GM19438 (cell line): ENCODE measurements around the gene BTNL8.

ENCODE experiments used
- ATAC-seq: cut with Tn5 transposase; IDR thresholded peaks from one replicate; pipeline ENCODE4 v1.9.1; 2021; ENCODE audit warnings: low read depth; ENCODE audit not compliant: unreplicated experiment

Gene BTNL8, protein sequence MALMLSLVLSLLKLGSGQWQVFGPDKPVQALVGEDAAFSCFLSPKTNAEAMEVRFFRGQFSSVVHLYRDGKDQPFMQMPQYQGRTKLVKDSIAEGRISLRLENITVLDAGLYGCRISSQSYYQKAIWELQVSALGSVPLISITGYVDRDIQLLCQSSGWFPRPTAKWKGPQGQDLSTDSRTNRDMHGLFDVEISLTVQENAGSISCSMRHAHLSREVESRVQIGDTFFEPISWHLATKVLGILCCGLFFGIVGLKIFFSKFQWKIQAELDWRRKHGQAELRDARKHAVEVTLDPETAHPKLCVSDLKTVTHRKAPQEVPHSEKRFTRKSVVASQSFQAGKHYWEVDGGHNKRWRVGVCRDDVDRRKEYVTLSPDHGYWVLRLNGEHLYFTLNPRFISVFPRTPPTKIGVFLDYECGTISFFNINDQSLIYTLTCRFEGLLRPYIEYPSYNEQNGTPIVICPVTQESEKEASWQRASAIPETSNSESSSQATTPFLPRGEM

DNA sequence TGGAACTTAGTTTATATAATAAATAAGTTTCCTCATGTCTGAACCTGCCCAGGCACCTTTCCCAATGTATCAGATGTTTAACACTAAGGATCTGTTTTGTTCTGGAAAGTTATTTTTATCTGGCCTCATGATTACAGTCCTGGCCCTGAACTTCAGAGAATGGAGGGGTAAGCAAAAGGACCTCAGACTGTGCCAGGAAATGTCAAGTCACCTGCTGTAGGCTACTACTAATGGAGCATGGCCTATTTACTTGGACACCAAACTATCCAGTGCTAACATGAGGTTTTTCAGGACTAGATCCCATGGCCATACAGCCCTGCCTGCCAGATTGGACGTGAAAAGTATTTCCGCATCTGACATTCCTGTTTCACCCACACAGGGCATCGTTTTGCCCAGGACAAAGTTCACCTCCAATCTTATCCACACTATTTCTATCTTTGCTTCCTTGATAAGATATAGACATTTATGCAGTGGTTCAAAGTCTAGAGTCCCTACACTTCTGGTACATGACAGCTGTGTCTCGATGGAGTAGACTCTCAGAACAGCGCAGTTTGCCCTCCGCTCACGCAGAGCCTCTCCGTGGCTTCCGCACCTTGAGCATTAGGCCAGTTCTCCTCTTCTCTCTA is at the start of gene BTNL8:
BTNL8 (plus strand) TSS at position 539 of the 626 bp plus-strand sequence. CDS start 152 bp downstream, outside the sequence.
- ATAC-seq: no peak

- no peak for ATAC-seq
Measured at GRCh38 chr5:180849827-180850226, 49.1 kb upstream of the BTNL8 start.

DNA sequence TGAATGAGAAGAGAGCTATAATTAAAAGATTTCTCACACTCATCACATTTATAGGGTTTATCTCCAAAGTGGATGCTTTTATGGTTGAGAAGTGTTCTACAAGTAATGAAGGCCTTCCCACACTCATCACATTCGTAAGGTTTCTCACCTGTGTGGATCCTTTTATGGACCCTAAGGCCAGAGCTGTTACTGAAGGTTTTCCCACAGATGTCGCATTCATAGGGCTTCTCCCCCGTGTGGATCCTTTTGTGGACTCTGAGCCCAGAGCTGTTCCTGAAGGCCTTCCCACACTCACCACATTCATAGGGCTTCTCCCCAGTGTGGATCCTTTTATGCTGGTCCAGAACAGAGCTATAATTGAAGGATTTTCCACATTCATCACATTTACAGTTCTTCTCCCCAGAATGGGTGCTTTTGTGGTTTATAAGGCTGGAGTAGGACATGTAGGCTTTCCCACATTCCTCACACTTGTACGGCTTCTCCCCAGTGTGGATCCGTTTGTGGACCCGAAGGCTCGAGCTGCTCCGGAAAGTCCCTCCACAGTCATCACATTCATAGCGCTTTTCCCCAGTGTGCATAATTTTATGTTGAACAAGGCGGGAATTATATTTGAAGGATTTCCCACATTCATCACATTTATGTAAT is 48.4 kb upstream of the BTNL8 start:
- no peak for ATAC-seq

DNA sequence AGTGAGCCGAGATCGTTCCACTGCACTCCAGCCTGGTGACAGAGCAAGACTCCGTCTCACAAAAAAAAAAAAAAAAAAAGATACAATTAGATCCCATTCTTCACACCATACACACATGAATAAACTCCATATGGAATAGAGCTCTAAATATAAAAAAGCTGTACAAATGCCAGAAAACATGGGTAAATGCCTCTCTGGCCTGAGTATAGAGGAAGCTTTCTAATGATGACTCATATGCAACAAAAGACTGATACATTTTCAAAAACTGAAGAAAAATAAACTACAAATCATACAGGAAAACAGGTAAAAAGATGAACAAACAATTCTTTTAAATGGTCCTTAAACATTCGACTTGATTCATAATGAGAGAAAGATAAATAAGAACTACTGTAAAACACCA is 46.5 kb upstream of the BTNL8 start:
- ATAC-seq: no peak

DNA sequence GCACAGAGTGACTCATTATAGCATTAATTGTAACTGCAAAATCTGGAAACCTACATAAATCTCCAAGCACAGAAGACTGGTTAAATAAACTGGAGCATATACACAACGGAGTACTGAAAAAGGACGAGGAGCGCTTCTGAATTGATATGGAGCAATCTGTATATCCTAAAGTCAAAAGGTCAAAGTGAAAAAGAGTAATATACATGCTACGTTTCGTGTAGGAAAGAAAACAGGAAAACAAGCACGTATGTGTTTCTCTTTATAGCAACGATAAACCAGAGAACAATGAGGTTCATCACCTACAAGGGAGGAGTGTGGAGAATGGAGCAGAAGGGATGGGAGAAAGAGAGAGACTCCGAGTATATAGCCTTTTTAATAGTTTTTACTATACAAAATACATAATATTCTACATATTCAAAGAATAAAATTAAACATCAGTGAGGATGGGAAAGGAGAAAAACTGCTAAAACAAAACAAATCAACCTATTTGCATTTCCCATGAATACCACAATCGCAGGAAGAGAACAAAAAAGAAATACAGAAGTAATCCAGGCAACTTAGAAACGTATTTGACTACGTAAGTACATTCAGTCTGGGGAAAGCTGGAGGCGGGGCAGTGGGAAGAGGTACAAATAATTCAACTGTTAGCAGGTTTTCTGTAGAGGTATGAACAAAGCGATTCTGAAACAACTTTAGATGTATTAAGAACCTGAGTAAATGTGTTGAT is 45.7 kb upstream of the BTNL8 start:
- no peak for ATAC-seq

- ATAC-seq: no peak
Measured at GRCh38 chr5:180853848-180854176, 45.1 kb upstream of the BTNL8 start.

GRCh38 chr5:180858586-180858985 is 40.4 kb upstream of the BTNL8 start:
- ATAC-seq: no peak

DNA sequence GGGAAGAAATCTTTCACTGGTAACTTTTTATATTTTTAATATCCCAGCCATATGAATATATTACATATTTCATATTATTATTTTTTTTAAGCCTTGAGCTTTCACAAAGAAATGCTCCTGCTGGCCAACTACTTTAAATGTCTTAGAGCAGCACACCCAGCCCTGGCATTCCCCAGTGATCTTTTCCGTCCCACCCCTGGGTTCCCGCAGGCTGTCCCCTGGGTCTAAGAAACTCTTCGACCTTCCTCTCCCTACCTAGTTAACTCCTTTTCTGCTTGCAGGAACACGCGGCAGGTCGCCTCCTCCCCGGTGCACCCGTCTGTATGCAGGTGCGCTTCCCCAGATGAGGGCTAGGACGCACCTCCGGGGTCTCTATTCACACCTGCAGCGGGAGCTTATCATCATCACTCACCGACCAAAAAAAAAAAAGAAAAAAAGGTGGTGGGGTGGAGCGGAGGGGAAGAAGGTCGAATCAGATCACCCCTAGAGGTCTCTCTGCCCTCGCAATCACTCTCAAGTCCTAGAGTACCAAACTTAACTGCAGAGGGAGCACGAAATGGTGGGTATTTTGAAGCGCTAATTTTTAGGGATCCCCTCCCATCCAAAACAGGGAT is 38.6 kb upstream of the BTNL8 start:
- peak; percentile 55 for ATAC-seq

DNA sequence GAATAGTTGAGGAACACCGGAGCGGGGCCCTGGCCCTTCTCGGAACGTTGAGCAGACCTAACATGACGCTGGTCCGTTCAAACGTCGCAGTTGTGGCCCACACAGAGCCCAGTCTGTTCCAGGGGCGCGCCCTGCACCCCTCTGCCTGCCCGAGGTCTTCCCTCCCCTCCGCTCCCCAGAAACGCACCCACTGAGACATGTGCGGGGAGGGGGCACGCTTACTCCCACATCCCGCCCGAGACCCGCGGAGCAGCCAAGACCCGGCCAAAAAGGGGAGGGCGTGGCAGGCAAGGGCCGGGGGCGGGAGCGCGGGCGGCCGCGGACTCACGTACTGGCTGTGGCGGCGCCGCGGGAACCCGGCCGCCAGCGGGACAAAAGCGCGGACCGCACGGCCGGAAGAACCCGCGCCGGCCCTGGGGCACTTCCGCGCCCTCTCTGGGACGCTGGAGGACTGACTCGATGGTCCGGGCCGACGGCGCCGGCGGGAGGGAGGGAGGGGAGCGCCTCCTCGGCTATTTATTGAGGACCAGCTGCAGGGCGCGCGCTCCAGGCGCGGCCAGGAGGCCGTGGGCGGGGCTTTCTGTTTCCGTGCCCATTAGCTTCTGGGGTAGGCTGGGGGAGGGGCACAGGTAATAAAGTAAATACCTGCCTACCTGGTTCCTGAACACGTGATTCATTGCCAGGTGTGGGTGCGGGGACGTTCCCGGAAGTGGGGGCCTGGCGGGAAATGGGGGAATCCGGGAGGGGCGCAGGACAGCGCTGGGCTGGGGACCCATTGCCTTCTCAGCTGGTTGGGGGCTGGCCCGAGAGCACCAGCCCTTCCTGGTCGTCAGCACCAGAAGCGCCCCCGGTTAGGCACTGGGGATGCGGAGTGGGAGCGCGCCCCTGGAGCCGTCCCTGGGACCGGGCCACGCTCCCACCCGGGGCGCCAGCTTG is 37.8 kb upstream of the BTNL8 start, which contains the start of gene ZFP62:
ZFP62 (minus strand) TSS at position 390 of the 936 bp plus-strand sequence; CDS start at position 333, 57 bp downstream.
- ATAC-seq: peak; percentile 83

DNA sequence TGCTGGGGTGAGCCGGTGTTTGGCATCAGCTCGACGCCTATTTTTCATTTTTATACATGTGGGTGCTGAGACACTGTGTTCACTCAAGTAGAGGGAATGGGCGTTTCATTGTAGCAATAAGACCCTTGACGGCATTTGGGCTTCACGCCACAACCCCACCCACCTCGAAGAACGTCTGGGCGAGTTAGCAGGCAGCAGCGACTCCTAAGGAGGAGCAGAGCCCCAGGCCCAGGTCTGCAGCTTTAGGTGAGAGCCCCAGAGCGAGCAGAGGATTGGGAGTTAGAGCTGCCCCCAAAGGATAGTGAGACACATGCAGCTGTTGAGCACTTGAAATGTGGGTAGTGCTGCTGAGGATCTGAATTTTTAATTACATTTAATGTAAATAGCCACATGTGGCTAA is 36.3 kb upstream of the BTNL8 start:
- no peak for ATAC-seq

GRCh38 chr5:180865981-180866695 is 32.8 kb upstream of the BTNL8 start:
- ATAC-seq: no peak

DNA sequence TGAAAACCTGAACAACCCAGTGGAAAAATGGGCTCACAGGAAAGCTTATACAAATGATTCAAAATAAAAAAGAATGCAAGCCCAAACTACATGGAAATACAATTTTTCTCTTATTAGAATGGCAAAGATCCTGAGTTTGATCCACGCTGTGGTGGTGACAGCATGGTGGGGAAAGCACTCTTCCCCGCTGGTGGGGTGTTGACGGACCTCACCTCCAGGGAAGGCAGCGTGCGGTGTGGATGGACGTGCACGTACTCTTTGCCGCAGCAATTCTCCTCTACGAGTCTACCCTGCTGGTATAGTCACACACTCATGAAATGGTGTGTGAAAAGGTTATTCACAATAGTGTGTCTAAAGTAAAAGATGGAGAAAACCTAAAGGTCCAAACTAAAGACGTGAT is 32.0 kb upstream of the BTNL8 start:
- no peak for ATAC-seq

DNA sequence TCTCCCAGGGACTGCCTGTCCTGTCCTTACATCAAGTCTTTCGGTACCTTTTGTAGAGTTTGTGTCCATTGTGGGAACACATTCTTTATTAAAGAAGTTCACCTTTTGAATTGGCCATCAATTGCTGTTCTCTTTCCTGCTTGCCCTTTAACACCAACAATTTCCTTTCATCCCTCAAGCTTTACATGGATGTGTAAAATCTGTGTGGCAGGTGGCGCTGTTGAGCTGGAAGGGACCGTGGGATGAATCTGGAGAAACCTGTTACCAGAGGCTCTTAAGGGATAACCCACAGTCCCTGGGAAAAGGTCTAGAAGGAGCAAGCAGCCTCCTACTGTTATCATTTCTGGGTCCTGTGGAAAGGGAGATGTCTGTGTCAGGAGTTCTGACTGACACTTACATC is 30.0 kb upstream of the BTNL8 start:
- no peak for ATAC-seq

- ATAC-seq: no peak
Measured at GRCh38 chr5:180869587-180869986, 29.4 kb upstream of the BTNL8 start.

DNA sequence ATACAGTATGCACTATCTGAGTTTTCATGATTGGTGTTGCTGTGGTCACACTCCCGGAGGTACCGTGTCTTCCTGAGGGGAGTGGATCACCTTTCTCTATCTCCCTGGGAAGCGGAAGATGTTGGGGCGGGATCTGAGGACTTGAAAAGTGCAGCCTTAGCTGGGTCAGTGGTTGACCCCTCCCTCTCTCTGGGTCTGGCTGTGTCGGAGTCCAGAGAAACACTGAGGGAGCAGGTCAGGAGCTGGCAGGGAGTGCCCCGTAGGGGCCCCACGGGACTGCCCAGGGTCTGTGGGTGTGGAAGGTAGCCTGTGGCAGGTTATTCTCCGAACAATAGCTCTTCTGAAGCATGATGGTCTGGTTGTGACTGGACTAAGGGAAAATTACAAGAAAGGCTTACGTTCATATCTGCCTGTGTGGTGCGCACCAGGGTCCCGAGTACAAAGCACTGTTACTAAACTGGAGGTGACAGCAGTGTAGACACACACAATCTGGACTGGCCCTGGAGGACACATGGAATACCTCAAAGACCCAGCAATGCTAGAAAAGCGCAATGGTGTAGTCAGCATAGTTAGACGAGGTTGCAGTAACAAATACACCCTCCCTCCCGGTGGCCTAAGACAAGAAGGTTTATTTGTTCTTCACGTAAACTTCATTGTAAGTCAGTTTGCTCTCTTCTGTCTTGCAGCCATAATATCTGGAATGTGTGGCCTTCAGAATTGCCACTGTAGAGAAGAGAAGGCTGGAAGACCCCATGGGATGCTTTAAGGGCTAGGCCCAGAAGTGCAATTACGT is 28.5 kb upstream of the BTNL8 start:
- no peak for ATAC-seq

GRCh38 chr5:180872419-180872818 is 26.5 kb upstream of the BTNL8 start:
- no peak for ATAC-seq

GRCh38 chr5:180873615-180874520 is 25.1 kb upstream of the BTNL8 start:
- ATAC-seq: no peak
